GM19324 (cell line): ENCODE measurements around the gene GSE1.

Source experiments
- ATAC-seq: cut with Tn5 transposase; IDR thresholded peaks from one replicate; pipeline ENCODE4 v1.9.1; 2021; ENCODE audit warnings: mild to moderate bottlenecking, moderate library complexity; ENCODE audit not compliant: unreplicated experiment, low FRiP score

Gene GSE1

DNA sequence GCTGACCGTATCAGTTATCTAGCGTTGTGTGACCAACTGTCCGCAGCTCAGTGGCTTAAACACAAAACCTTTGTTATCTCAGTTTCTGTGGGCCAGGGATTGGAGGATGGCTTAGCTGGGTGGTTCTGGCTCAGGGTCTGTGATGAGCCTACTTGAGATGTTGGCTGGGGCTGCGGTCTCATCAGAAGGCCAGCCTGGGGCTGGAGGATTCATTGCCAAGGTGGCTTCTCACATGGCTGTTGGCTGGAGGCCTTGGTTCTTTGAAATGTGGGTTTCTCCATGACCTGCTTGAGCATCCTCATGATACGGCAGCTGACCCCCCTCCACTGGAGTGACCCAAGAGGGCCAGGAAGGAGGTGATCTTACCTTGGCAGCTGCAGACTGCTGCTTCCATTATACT is 16.7 kb downstream of the GSE1 start:
- ATAC-seq = no peak

GRCh38 chr16:85631230-85631629 is 18.1 kb downstream of the GSE1 start:
- no peak for ATAC-seq

- ATAC-seq = no peak
Observed at GRCh38 chr16:85631802-85632393, 18.8 kb downstream of the GSE1 start.

GRCh38 chr16:85632709-85633437 is 19.8 kb downstream of the GSE1 start:
- ATAC-seq = no peak

DNA sequence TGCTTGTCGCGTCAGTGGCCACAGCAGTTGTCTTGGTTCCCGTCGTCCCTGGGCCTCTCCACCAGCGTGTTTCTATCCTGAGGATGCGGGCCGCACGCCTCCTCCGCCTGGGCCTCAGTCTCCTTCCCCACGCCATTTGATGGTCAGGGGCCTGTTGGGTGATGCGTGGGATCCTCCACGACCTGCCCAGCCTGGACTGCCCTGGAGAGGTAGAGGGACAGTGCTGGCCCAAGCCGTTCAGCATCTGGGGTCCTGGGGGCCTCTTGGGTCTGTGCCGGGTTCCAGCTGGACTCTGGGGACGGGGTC is 20.3 kb downstream of the GSE1 start:
- ATAC-seq = no peak

DNA sequence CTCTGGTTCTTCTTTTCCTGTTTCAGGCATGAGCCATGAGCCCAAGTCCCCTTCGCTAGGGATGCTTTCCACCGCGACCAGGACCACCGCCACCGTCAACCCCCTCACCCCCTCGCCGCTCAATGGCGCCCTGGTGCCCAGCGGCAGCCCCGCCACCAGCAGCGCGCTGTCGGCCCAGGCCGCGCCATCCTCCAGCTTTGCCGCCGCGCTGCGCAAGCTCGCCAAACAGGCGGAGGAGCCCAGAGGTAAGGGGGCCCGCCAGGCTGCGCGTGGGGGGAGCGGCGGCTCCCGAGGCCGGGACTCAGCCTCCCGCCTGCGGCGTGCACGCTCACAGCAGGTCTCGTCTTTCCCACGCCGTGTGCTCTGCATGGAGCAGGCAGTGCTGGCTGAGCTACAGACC is 20.8 kb downstream of the GSE1 start:
- no peak for ATAC-seq

DNA sequence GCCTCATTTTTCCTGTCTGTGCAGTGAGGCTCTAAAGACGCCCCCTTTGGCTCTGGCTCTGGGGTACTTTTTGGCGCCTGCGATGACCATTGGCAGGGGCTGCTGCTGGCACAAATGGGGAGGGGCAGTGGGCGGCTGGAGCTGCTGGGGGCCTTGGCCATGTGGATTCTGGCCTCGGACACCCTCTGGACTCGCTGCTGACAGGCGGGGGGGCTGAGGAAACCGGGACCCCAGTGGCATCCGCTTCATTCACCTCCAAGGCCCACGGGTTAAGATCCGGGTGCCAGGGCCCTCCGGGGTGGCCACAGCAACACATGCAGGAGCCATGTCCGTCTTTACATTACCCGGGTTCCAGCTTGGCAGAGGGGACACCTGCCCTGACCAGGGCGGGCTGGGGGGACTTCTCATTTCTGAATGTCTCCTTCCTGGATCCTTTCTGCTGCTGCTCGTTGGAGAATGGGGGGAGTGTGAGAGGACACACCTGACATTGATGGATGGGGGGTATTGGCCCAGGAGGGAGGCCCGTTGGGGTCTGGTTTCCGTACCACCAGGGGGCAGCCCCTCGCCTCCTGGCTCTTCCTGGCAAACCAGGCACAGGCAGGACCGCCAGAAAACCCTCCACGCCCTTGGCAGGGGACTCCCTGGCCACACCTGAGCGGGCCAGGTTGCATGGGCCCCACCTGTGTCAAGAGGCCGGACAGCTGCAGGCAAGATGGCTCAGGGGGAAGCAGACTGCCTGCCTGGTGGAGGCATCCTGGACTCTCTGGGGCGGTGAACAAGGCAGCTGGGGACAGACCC is 21.8 kb downstream of the GSE1 start:
- no peak for ATAC-seq

- no peak for ATAC-seq
Observed at GRCh38 chr16:85635545-85636140, 22.5 kb downstream of the GSE1 start.

DNA sequence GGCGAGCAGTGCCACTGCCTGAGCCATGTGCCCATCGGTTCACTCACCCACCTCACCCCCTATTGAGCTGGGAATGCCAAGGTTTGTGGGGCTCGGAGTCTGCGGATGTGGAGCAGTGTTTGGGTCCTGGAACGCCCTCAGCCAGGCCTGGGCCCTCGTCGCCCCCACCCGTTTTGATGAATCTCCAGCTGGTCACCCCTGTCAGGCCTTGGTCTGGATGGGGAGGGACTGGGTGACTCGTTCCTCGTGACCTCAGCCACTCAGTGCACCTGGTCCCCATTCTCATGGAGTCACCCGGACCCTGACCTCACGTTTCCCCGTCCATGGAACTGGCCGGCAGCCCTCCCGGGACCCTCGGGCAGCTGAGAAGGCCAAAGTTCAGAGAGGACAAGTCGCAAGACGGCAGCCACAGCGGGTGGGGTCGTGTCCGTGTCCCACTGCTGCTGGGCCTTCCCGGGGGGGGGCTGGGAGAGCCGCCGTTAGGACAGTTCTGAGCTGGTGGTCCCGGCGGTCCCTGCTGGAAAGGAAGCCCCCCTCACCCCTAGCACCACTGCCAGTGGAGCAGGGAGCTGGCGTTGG is 23.2 kb downstream of the GSE1 start:
- no peak for ATAC-seq

- ATAC-seq = no peak
Observed at GRCh38 chr16:85637061-85637807, 24.1 kb downstream of the GSE1 start.

GRCh38 chr16:85637808-85638647 is 24.9 kb downstream of the GSE1 start:
- no peak for ATAC-seq

DNA sequence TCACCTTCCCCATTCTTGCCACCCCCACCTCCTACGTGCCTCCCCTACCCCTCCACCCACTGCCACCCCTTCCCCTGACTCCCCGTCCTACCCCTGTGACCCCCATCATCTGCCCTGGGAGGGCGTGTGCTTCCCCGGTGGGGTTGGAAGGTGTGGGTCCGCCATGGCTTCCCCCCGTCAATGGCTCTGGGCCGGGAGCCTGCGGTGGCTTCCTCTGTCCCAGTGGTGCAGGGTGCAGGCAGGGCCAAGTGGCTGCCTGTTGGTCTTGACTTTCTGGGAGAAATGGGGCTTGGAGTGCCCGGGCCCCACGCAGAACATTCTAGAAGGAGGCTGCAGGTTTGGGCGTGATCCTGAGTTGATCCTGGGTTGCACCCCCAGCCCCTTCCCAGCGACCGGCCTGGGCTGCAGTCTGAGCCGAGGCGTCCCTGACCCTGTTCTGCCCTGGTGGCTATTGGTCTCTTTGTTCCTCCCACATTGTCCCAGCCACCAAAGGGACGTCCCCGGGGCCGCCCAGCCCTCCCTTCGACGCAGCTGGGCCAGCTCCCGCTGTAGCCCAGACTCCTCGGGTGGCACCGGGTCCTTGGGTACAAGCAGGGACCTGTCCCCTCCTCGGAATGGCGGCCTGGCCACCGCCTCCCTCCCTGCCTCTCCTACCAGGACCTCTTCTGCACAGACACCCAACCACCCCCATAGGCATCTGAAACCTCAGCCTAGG is 25.7 kb downstream of the GSE1 start:
- no peak for ATAC-seq

GRCh38 chr16:85639529-85640253 is 26.6 kb downstream of the GSE1 start:
- no peak for ATAC-seq

DNA sequence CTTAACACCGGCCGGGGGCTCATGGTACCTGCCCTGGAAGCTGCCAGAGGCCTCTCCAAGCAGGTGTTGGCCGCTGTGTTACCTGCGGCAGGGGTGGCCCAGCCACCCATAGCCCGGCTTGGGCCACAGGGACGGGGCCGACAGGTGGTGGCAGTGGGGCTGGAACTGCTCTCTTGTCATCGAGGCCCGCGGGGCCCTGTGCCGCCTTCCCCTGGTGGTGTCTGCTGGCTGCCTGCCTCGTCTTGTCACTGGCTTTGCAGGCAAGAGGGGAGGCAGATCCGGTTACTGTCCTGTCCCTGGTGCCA is 27.1 kb downstream of the GSE1 start:
- no peak for ATAC-seq

- ATAC-seq = no peak
Observed at GRCh38 chr16:85640585-85640984, 27.5 kb downstream of the GSE1 start.

DNA sequence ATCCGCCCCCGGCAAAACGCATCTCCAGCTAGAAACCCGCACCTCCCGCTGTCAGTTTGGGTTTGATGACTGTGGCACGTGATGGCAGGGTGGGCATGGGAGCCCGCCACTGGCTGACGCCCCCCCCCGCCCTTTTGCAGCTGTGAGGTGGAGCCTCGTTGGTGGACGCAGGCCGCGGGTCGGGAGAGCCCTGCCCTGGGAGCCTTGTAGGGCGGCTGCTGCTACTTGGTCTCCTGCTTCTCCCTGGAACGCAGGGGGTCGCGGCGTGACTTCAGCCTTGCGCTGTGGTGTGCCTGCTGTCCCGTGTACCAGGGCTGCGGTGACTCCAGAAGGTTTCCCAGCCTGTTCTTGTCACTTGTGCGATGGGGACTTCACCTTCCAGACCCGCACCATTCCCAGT is 28.2 kb downstream of the GSE1 start:
- no peak for ATAC-seq

- no peak for ATAC-seq
Observed at GRCh38 chr16:85641776-85642176, 28.7 kb downstream of the GSE1 start.

DNA sequence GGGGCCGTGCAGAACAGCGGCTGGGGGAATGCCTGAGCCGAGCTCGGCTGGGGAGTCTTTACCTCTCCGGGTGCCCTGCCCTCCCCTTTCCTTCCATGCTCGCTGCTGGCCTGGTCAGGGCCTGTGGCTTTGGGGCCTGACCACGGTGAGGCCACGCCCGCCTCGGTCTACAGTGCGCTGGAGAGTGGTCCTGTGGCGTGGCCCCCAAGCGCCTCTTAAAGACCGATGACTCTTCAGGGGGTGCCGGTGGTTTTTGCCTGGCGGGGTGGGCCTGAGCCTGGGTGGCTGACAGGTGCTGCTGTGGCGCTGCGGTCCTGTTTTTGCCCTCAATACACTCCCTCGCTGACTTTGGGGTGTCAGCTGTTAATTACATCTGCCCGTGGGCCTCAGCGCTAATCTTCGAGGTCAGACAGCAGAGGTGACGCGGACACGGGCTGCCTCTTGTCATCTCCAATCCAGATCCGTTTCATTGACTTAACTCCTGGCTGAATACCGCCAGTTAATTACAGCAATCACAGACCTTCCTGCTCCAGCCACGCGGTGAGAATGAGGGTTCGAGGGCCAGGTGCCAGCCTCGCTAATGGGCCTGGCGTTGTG is 29.7 kb downstream of the GSE1 start:
- ATAC-seq = no peak
